ENCODE results near the gene PRKCH.
"Not testable (repeated sequence)": the region's sequence is repeated elsewhere in the genome, so short reads cannot be mapped to it uniquely, and the experiment has no call there.

The PRKCH gene

GRCh38 chr14:61308701-61309100, 12.7 kb upstream of the PRKCH start:
- not testable (repeated sequence) for DNase-seq (ENCODE audit: low read depth)

- DNase-seq (ENCODE audit: low read depth) = no peak
Measured at GRCh38 chr14:61315313-61315712, 6.1 kb upstream of the PRKCH start.

DNA sequence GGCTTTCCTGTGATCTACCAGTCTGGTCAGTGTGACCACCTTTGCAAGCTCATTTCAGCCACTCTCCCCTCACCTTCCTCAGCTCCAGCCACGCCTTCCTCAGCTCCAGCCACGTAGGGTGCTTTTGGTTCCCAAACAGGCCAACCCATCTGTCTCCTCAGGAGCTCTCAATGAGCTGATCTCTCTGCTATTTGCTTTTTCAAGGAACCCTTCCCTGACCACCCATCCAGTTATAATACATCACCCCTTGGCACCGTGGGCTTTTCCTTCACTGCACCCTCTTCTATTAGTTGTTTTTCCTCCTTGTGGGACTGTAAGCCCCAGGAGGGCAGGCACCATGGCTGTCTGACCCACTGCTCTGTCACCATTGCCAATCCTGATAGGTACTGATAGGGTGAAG, 2.3 kb upstream of the PRKCH start:
- no peak for DNase-seq (ENCODE audit: low read depth)

GRCh38 chr14:61319706-61320105, 1.7 kb upstream of the PRKCH start:
- DNase-seq (ENCODE audit: low read depth) = no peak

GRCh38 chr14:61320170-61320569, 1.2 kb upstream of the PRKCH start:
- not testable (repeated sequence) for DNase-seq (ENCODE audit: low read depth)

- no peak for DNase-seq (ENCODE audit: low read depth)
Measured at GRCh38 chr14:61320806-61321384, 484 bp upstream of the PRKCH start.

DNA sequence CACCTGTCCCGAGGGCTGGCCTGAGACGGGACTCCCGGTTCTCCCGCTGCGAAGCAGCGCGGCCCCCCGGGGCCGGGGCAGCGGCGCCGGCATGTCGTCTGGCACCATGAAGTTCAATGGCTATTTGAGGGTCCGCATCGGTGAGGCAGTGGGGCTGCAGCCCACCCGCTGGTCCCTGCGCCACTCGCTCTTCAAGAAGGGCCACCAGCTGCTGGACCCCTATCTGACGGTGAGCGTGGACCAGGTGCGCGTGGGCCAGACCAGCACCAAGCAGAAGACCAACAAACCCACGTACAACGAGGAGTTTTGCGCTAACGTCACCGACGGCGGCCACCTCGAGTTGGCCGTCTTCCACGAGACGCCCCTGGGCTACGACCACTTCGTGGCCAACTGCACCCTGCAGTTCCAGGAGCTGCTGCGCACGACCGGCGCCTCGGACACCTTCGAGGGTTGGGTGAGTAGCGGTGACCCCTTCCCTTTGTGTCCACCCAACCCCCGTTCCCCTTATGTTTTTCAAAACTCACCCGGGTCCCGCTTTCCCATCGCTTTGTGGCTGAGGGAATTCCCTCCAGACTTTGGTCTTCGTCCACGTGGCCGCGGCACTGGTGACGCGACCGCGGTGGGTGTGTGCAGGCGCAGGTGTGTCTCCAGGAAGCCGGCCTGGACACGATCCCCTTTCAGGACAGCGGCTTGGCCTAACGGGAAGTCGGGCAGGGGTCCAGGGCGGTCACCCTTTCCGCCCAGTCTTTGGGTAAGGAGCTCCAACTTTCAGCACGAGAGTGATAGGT, 826 bp downstream of the PRKCH start:
- DNase-seq (ENCODE audit: low read depth) = no peak

GRCh38 chr14:61322799-61323290, 1.5 kb downstream of the PRKCH start:
- DNase-seq (ENCODE audit: low read depth) = no peak

GRCh38 chr14:61323970-61324369, 2.6 kb downstream of the PRKCH start:
- DNase-seq (ENCODE audit: low read depth) = no peak

DNA sequence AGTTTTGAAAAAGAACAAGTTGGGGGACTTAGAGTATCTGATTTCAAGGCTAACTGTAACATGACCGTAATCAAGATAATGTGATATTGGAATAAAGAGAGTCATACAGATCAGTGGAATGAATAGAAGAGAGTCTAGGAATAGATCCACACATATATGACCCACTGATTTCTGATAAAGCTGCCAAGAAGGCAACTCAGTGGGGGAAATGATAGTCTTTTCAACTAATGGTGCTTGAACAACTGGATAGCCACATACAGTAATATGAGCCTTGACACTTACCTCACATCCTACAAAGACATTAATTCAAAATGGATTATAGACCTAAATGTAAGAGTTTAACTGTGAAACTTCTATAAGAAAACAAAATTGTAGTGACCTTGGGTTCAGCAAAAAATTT, 3.8 kb downstream of the PRKCH start:
- no peak for DNase-seq (ENCODE audit: low read depth)

DNA sequence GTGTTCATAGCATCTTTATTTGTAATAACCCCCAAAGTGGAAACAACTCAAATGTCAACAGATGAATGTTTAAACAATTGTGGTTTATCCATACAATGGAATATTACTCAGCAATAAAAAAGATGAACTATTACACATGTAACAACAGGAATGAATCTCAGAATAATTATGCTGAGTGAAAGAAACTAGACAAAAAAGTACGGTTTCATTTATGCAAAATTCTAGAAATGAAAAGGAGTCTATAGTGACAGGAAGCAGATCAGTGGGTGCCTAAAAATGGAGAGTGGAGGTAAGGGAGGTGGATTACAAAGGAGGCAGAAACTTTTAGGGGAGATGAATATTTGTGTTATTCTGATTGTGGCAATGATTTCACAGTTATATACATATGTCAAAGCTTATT, 4.8 kb downstream of the PRKCH start:
- DNase-seq (ENCODE audit: low read depth) = no peak

GRCh38 chr14:61326847-61327246, 5.5 kb downstream of the PRKCH start:
- no peak for DNase-seq (ENCODE audit: low read depth)

DNA sequence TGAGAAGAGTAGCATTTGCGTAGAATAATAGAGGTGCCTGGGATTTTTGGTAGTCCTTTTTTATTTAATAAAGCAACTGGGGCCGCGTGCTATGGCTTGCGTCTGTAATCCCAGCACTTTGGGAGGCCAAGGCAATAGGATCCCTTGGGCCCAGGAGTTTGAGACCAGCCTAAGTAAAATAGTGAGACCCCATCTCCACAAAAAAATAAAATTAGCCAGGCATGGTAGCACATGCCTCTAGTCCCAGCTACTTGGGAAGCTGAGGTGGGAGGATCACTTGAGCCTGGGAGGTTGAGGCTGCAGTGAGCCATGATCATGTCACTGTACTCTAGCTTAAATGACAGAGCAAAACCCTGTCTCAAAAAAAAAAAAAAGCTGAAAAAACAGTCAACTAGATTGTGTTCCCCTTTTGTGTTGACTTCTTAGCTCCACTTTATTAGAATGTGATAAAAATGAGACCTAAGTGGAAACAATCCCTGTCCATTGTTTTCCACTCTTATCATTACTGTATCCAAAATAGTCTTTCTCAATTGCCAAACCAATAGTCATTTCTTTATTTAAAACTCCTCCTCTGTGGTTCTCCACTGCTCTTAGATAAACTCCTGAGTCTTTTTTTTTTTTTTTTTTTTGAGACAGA, 7.4 kb downstream of the PRKCH start:
- no peak for DNase-seq (ENCODE audit: low read depth)

DNA sequence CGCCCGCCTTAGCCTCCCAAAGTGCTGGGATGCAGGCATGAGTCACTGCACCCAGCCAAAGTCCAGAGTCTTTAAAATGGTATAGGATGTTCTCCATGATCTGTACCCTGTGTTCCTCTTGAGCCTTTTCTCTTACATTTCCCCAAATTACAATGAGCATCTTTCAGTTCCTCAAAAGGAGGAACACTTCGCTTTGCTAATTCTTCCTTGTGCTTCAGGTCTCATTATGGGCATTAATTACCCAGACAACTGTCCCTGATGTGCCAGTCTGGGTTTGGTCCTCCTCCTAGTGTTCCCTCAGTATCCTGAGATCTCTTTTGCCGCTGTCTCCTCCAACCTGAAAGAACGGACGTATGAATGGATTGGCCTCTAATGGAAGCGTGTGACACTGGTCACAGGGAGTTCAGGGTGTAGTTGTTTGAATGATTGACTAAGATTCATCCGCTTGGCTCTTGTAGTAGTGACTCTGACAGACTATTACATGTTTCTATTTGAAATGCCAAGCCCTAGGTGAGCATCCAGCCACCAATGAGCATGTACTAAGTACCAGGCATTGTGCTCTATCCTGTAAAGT, 8.2 kb downstream of the PRKCH start:
- no peak for DNase-seq (ENCODE audit: low read depth)

- DNase-seq (ENCODE audit: low read depth) = no peak
Measured at GRCh38 chr14:61330511-61330910, 9.1 kb downstream of the PRKCH start.

DNA sequence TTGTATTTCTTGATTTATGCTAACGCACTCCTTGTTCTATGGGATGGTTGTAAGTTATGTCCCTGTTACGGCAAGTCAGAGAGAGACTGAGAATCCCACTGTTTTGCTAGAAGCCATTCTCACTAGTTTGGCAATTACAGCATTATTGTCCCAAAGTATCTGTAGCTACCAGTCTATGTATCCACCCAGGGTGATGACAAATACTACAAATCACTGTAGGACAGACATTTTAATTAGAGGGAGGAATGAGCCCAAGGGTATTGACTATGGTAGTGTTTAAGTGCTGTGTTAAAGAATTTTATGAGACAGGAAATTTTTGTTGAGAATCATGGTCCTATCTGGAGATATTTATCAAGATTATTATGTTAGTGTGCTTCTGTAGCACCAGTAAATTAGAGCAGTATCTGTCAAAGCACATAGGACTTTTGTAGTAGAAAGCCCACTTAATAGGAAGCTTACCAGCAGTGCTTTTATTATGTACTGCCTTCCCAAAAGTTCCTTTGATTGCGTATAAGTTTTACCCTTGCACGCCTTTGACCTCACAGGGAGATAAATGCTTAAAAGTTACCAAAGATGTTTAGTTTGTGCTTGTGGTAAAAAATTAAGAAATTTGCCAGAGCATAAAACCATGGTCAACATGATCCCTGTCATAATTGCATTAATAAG, 10.7 kb downstream of the PRKCH start:
- DNase-seq (ENCODE audit: low read depth) = no peak

- DNase-seq (ENCODE audit: low read depth) = no peak
Measured at GRCh38 chr14:61332658-61333029, 11.3 kb downstream of the PRKCH start.

DNA sequence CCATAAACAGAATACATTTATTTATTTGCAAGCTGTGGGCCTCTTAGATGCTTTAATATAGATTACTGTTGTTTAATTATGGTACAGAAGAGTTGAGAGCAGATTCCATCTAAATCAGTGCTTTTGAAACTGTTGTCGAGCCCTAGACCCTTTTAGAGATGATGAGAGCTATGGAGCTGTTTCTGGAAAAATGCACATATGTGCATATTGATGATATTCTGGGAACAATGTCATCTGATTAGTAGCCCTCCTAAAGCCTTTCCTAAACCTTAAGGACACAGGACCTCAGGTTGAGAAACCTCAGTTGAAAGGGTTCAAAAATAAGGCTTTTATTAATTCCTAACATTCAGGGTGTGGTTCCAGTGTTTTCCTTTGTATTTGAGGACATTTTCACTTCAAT, 11.7 kb downstream of the PRKCH start:
- no peak for DNase-seq (ENCODE audit: low read depth)

DNA sequence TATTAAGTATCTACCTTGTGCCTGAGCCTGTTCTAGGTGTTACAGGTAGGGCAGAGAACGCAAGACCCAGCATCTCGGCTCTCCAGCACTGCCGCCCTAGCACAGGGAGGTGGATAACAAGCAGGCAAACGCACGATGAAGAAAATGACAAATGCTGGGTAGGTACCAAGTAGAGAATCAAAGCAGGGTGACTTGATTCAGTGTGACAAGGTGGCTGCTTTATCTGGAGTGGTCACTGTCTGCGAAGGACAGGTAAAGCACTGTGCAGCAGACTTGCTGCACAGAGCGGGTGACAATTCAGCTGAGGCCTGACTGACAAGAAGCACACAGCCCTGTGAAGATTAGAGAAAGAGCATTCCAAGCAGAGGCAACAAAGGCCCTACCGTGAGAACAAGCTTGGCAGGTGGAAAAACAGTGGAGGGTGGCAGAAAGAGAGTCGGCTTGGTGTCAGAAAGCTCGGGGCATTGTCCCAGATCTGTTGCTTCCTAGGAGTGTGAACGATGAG, 12.9 kb downstream of the PRKCH start:
- DNase-seq (ENCODE audit: low read depth) = no peak

DNA sequence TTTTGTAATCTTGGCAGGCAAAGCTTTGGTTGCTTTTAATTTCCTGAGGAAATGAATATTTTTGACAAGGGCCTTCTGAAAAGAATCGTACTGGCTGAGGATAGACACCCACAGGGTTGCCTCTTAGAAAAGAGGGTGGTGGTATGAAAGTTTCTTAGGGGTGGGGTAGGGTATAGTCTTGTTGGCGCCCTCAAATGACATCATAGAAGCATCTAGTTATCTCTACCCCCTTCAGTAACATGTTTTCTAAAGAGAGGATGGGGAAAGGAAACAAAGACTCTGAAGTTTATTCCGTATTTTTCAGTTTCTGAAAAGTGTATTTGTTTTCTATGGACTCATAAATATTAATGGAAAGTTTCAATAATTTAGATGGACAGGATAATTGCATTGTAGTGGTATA, 13.7 kb downstream of the PRKCH start:
- no peak for DNase-seq (ENCODE audit: low read depth)

GRCh38 chr14:61335671-61336275, 14.4 kb downstream of the PRKCH start:
- DNase-seq (ENCODE audit: low read depth) = no peak

DNA sequence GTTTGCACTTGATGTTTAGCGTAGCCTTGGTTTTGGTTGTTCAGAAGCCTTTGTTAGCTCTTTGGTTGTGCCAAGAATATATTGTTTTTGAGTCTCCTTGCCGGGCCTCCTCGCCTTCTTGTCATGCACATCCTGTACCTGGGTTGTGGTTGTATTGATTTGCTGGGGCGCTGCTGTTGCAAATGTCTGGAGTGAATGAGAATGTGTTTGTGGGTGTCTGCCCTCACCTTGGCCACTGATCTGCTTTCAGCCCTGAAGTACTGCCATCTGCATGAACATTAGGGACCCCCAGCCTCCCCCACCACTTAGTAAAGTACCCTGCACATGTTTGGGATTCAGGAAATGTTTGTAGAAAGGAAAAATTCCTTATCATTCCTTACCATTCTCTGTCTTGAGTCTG, 16.5 kb downstream of the PRKCH start:
- DNase-seq (ENCODE audit: low read depth) = no peak
